Smooth muscle cell (in vitro differentiated cells): ENCODE data around the gene ASTN1. TPM values are rescaled to one million over a fixed set of nuclear protein-coding genes. Genes with fewer than 3 reads are reported as not detected.

ENCODE experiments used
- DNase-seq: peaks from one replicate; lab custom pipeline; 2025; ENCODE audit not compliant: unreplicated experiment; lab: John Stamatoyannopoulos, UW
- H2AFZ ChIP-seq: fragments of 200-600 bp; sonication (generic); 2 replicates; pipeline ENCODE4 v1.6.0; 2016; ENCODE audit warnings: antibody characterized with exemption, low read depth, mild to moderate bottlenecking
- H3F3A ChIP-seq: fragments of 200-600 bp; sonication (generic); 2 replicates; pipeline ENCODE4 v1.6.0; 2017; ENCODE audit warnings: antibody characterized with exemption, low read depth
- H3K27ac ChIP-seq: fragments of 200-600 bp; sonication (generic); 2 replicates; pipeline ENCODE4 v1.5.1; 2016; ENCODE audit warnings: low read depth, mild to moderate bottlenecking
- H3K27me3 ChIP-seq: fragments of 200-600 bp; sonication (generic); 2 replicates; pipeline ENCODE4 v1.6.1; 2016; ENCODE audit warnings: low read depth, mild to moderate bottlenecking
- H3K36me3 ChIP-seq: fragments of 200-600 bp; sonication (generic); 2 replicates; pipeline ENCODE4 v1.5.1; 2016; ENCODE audit warnings: low read depth
- H3K4me1 ChIP-seq: fragments of 200-600 bp; sonication (generic); 2 replicates; pipeline ENCODE4 v1.5.1; 2016; ENCODE audit warnings: low read depth
- H3K4me2 ChIP-seq: fragments of 200-600 bp; sonication (generic); 2 replicates; pipeline ENCODE4 v1.6.0; 2016; ENCODE audit warnings: mild to moderate bottlenecking
- H3K4me3 ChIP-seq: fragments of 200-600 bp; sonication (generic); 2 replicates; pipeline ENCODE4 v1.5.1; 2016; ENCODE audit warnings: mild to moderate bottlenecking
- H3K79me2 ChIP-seq: fragments of 200-600 bp; sonication (generic); 2 replicates; pipeline ENCODE4 v1.6.0; 2016; ENCODE audit warnings: low read depth, mild to moderate bottlenecking
- H3K9ac ChIP-seq: fragments of 200-600 bp; sonication (generic); 2 replicates; pipeline ENCODE4 v1.6.0; 2016; ENCODE audit warnings: low read depth
- H3K9me3 ChIP-seq: fragments of 200-600 bp; sonication (generic); replicated peaks from 2 replicates; pipeline ENCODE4 v1.5.1; 2016; ENCODE audit warnings: low read depth
- H4K20me1 ChIP-seq: fragments of 200-600 bp; sonication (generic); 2 replicates; pipeline ENCODE4 v1.6.0; 2016; ENCODE audit warnings: low read depth
- WGBS: methylation state at CpG from one replicate; pipeline ENCODE4 v1.1.7; 2016; ENCODE audit warnings: low lambda C conversion rate; 5-methylcytosine and 5-hydroxymethylcytosine counted together
- polyA plus RNA-seq: library from polyadenylated mRNA; unstranded; fragments of >200 nt; fragmentation: Nextera tagmentation; extraction: Ambion mirVana; gene quantifications from 2 replicates; pipeline ENCODE4 v1.2.1, GENCODE V29; 2016
- total RNA-seq: library from RNA; depleted of rRNA; stranded (reverse); fragments of >200 nt; gene quantifications from 2 replicates; pipeline ENCODE4 v1.2.3, GENCODE V29; 2014
- TF ChIP-seq, protein P1 (sequence below): fragments of 200-600 bp; sonication (generic); IDR thresholded peaks from 2 replicates; pipeline ENCODE4 v1.5.1; 2017; ENCODE audit warnings: borderline replicate concordance, mild to moderate bottlenecking, antibody characterized with exemption; ENCODE audit not compliant: insufficient read depth, poor library complexity, severe bottlenecking

Gene ASTN1
- total and polyA plus RNA-seq, 2 experiments from 2014 or later, result 0.04 TPM; not detected in 1

GRCh38 chr1:177024623-177025022 lies 139.9 kb downstream of the ASTN1 start:
- Histone ChIP-seq H3K36me3 (no peaks in the 10 kb centered on the region), H2AFZ (no peak overlapping the region), H3K4me1 (no peaks in the 10 kb centered on the region), H3F3A (no peaks in the 10 kb centered on the region), H3K27me3 (peaks cover 10% of the 10 kb centered on the region), H3K9ac (no peak overlapping the region), H3K4me2 (no peak overlapping the region), H3K4me3 (no peak overlapping the region), H3K79me2 (no peaks in the 10 kb centered on the region), H3K9me3 (no peaks in the 10 kb centered on the region), H4K20me1 (no peaks in the 10 kb centered on the region), H3K27ac (no peak overlapping the region)
- WGBS, result 89% methylated on average over 4 of the region's 4 CpGs
- TF ChIP-seq, protein P1, sequence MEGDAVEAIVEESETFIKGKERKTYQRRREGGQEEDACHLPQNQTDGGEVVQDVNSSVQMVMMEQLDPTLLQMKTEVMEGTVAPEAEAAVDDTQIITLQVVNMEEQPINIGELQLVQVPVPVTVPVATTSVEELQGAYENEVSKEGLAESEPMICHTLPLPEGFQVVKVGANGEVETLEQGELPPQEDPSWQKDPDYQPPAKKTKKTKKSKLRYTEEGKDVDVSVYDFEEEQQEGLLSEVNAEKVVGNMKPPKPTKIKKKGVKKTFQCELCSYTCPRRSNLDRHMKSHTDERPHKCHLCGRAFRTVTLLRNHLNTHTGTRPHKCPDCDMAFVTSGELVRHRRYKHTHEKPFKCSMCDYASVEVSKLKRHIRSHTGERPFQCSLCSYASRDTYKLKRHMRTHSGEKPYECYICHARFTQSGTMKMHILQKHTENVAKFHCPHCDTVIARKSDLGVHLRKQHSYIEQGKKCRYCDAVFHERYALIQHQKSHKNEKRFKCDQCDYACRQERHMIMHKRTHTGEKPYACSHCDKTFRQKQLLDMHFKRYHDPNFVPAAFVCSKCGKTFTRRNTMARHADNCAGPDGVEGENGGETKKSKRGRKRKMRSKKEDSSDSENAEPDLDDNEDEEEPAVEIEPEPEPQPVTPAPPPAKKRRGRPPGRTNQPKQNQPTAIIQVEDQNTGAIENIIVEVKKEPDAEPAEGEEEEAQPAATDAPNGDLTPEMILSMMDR, result no peak
- DNase-seq, result no peak

DNA sequence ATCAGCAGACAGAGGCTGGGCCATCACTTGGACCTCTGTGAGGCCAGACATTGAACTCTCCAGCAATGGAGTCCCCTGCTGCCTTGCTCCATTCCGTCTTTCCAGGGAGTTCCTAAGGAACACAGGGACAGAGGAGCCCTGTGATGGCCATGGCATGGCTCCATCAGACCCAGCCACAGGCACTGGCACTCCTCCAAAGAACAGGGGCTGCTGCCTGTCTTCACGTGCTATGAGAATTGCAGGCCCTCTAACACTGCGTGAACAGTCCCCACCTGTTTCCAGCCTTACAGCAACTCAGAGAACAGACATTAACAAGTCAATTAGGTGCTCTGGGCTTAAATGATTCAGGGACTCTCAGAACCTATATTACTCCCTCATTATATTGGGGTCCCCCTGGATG lies 140.8 kb downstream of the ASTN1 start:
- no peaks in the 10 kb centered on the region for H3K79me2 ChIP-seq
- no peak overlapping the region for H3K9ac ChIP-seq
- H3F3A ChIP-seq, result no peaks in the 10 kb centered on the region
- H3K27me3 ChIP-seq, result peaks cover 10% of the 10 kb centered on the region
- H2AFZ ChIP-seq, result no peak overlapping the region
- H3K4me3 ChIP-seq, result no peak overlapping the region
- H3K36me3 ChIP-seq, result no peaks in the 10 kb centered on the region
- no peaks in the 10 kb centered on the region for H4K20me1 ChIP-seq
- DNase-seq, result no peak
- H3K9me3 ChIP-seq, result no peaks in the 10 kb centered on the region
- no peak overlapping the region for H3K27ac ChIP-seq
- H3K4me2 ChIP-seq, result no peak overlapping the region
- TF ChIP-seq, protein P1, result no peak
- 88% methylated on average over 3 of the region's 3 CpGs for WGBS
- H3K4me1 ChIP-seq, result no peaks in the 10 kb centered on the region

GRCh38 chr1:177023249-177023648 lies 141.3 kb downstream of the ASTN1 start:
- no peaks in the 10 kb centered on the region for H4K20me1 ChIP-seq
- no peak overlapping the region for H3K9ac ChIP-seq
- H3K36me3 ChIP-seq, result no peaks in the 10 kb centered on the region
- no peaks in the 10 kb centered on the region for H3F3A ChIP-seq
- TF ChIP-seq, protein P1, result no peak
- no peak overlapping the region for H3K4me3 ChIP-seq
- H3K79me2 ChIP-seq, result no peaks in the 10 kb centered on the region
- 96% methylated on average over 14 of the region's 14 CpGs for WGBS
- no peaks in the 10 kb centered on the region for H3K4me1 ChIP-seq
- H3K9me3 ChIP-seq, result no peaks in the 10 kb centered on the region
- H2AFZ ChIP-seq, result no peak overlapping the region
- H3K27ac ChIP-seq, result no peak overlapping the region
- peaks cover 10% of the 10 kb centered on the region for H3K27me3 ChIP-seq
- no peak overlapping the region for H3K4me2 ChIP-seq
- no peak for DNase-seq

GRCh38 chr1:177021687-177022086 lies 142.8 kb downstream of the ASTN1 start:
- no peak for DNase-seq
- Histone ChIP-seq H3K9ac (no peak overlapping the region), H3K9me3 (no peaks in the 10 kb centered on the region), H3K4me2 (no peak overlapping the region), H3K27ac (no peak overlapping the region), H4K20me1 (no peaks in the 10 kb centered on the region), H2AFZ (no peak overlapping the region), H3K27me3 (peaks cover 10% of the 10 kb centered on the region), H3F3A (no peaks in the 10 kb centered on the region), H3K36me3 (no peaks in the 10 kb centered on the region), H3K4me1 (no peaks in the 10 kb centered on the region), H3K79me2 (no peaks in the 10 kb centered on the region), H3K4me3 (no peak overlapping the region)
- TF ChIP-seq, protein P1, result no peak
- whole genome bisulfite sequencing, result 81% methylated on average over 2 of the region's 2 CpGs
